ENCODE data around the gene SHROOM2. TPM values are rescaled to one million over a fixed set of nuclear protein-coding genes. Genes with fewer than 3 reads are reported as not detected.
"Not testable (repeated sequence)": the region's sequence is repeated elsewhere in the genome, so short reads cannot be mapped to it uniquely, and the experiment has no call there.

SHROOM2 gene
- polyA plus RNA-seq, 3 donors, result 16.7 to 18.9 (median 16.8) TPM

DNA sequence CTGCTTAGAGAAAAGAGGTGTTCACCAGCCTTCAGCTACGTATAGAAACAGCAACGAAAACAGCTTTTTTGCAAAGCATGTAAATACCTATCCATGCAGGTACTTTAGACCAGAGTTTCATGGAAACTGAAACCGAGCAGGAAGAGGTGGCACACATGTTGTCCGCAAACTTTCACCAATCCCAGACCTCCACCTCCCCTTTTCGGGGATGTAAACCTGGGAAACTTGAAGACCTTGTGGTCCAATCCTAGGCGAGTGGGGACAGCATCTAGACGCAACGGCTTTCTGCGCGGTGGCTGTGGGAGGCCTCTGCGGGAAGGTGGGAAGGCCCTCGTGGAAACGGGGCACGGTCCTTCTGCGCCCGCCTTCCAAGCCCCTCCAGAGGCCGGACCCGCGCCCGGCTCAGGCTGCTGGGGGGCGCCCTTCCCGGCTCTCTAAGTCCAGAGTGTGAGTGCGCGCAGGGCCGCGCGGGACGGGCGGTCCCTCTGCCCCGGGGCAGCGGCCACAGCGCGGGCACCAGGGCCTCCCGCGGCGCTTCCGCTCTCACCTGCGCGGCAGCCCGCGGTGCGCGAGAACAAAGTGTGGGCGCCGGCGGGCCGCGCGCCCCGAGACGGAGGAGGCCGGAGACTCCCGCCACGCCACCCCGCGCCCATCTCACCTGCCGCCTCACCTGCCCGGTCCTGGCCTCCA is 830 bp upstream of the SHROOM2 start:
- no peak for DNase-seq (ENCODE audit: low read depth in 3 of 3, low spot score in 2 of 3)

DNA sequence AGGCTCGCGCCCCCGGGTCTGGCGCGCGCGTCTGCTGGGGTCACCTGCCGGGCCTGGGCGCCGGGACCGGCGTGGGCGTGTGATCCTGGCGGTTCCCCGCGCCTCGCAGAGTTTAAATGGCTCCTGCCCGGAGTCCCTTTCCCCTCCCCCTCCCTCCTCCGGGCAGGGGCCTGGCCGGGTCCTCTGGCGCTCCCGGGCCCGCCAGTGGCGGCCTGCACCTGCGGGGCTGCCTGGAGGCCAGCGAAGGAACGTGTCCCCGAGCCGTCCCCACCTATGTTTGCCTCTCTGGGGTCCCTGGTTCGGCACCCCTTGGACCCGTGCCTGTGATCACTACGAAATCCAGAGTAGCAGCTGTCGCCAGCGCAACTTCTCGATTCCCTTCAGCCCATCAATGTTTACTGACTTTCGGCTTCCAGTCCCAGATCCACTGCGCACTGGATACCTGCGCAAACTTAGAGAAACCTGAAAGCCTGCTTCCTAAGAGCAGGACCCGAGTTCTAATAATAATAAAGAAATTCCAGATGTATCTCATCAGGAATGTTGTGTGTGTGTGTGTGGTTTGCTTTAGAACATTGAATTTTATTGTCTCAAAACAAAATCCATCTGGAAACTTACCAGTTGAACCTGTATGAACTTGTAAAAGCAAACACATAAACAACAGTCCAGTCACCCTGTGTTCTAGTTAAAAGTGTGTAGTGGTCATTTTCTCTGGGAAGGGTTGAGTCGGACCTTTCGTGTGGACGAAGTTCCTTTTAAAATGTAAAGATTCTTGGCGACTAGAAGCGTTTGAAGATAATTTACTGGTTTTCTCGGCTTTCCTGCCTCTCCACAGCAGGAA is 788 bp downstream of the SHROOM2 start:
- DNase-seq (ENCODE audit: low read depth in 3 of 3, low spot score in 2 of 3), result no peak

DNA sequence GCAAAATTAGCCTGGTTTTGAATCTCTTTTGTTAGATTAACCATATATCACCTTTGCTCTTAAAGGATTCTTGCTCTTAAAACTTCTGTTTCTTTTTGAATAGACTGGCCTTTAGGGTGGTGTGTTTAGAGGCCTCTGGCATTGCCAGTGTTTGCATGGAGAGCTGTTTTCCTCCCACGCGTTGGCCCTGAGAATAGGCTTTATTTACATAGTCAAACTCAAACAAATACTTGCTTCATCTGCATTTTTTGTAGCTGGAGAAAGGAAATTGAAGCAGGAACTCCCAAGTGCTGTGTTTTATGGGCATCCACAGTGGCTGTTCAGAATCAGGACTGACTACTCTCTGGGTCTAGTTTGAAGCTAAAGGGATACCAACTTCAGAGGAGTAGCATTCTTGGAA is 2.7 kb downstream of the SHROOM2 start:
- no peak for DNase-seq (ENCODE audit: low read depth in 3 of 3, low spot score in 2 of 3)

DNA sequence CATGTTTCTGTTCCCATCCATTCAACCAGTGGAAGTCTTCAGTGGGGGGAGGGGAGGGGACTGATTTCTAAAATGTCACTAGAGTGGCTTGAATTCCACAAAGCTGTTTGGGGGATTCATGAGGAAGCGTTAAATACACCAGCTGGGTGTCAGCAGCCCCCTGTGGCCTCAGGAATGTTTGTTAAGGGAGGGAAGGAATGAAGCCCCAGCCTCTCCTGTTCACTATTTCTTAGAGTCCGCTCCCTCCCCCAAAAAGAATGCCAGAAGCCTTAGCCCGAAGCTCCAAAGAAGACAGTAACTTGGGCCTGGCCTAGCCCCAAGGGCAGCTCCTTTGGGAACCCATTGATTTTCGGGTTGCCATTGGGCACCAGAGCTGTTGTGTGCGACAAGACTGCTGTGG is 3.3 kb downstream of the SHROOM2 start:
- DNase-seq (ENCODE audit: low read depth in 3 of 3, low spot score in 2 of 3), result no peak

DNA sequence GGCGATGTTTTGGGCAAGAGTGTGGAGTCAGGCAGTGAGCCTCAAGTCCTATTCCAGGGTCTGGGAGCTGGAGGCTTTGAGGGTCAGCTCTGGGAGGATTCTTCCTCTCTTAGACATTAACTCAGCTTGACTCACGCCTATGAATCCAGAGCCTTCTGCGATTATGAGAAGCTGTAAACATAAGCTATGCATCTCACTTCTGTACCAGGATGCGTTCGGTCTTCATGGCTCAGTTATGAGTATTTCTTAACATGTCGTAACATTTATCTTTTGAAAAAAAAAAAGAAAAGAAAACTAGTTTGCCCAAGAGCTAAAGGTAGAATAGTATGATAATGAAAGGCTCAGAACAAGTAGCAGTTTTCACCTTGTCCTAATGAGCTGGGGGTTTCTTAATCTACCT is 4.6 kb downstream of the SHROOM2 start:
- no peak for DNase-seq (ENCODE audit: low read depth in 3 of 3, low spot score in 2 of 3)

DNA sequence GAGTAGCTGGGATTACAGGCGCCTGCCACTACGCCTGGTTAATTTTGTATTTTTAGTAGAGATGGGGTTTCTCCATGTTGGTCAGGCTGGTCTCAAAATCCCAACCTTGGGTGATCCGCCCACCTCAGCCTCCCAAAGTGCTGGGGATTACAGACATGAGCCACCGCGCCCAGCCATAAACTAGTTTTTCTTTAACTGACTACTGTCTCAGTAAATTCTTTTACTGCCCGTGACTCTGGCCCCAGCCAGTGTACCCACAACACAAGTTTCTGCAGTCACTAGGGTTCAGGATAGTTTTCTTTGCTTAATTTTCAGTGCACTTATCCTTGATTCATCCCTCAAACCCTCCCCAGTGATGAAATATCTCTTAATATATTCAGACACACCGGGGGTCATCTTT is 8.3 kb downstream of the SHROOM2 start:
- DNase-seq (ENCODE audit: low read depth in 3 of 3, low spot score in 2 of 3), result no peak

DNA sequence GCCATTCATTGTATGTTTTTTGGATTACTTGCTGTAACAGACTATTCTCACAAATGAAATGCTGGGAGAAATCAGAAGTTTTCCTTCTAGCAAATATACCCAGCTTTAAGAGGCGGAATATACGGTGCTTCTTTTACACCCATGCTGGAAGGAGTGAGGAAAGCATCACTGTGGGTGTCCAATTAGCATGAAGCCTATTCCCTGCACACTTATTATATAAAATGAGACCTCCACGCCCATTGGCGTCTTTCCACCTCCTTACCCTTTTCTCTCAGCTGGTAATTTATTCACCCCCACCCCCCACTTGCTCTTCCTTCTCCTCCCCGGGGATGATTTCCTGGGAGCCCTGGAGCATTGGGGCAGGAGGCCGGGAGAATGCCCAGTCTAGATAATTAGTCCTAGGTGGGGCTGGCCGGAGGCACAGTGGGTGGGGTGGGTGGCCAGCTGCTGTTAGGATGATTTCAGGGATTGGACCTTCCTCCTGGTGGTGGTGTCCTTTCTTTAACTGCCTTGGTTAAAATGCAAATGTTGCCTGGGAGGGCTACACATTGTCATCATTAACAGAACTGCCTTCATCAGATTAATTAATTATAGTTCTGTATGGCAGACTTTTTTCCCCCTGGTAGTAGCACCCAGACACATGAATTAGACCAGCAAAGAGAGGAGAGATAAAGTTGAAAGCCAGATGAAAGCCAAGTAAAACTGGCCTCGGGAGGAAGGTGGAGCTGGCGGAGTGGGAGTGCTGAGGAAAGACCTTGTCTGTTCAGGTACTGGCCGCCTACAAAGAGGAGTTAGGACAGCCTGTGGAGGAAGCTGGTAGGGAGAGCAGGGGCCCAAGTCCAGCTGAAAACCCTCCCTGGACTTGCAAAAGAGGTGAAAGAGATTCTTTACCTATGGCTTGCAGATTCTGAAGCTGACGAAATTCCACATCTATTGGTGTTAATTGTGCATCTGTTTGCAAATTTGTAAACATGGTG is 11.4 kb downstream of the SHROOM2 start:
- no peak for DNase-seq (ENCODE audit: low read depth in 3 of 3, low spot score in 2 of 3)

DNA sequence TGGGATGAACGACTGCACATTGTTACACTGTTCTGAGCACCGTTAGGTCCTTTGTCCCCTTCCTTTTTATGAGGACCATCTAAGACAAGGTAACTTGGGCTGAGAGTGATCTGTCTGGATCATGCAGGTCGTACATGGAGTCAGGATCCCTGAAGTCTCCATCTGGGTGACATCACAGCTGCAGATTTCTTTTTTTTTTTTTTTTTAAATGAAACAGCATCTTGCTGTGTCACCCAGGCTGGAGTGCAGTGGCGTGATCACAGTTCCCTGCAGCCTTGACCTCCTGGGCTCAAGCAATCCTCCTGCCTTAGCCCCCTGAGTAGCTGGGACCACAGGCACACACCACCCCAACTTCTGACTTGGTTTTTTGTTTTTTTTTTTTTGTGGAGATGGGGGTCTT is 16.5 kb downstream of the SHROOM2 start:
- DNase-seq (ENCODE audit: low read depth in 3 of 3, low spot score in 2 of 3), result no peak

DNA sequence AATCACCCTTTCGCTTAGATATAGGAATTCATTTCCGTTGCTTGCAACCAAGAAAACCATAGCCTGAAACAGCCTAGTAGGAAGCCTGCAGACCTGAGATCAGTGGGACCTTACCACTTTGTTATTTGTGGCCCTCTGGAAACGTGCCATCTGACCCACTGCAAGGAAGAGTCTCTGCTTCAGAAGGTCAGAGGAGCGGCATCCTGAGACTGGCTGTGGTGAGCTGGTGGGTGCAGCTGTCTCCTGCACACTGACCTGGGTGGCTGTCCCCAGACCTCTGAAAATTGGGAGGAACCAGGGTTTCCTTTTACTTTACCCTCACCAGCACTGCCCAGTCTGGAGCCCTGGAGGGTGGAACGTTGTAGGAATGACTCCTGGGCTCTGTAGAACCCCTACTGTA is 18.2 kb downstream of the SHROOM2 start:
- no peak for DNase-seq (ENCODE audit: low read depth in 3 of 3, low spot score in 2 of 3)

DNA sequence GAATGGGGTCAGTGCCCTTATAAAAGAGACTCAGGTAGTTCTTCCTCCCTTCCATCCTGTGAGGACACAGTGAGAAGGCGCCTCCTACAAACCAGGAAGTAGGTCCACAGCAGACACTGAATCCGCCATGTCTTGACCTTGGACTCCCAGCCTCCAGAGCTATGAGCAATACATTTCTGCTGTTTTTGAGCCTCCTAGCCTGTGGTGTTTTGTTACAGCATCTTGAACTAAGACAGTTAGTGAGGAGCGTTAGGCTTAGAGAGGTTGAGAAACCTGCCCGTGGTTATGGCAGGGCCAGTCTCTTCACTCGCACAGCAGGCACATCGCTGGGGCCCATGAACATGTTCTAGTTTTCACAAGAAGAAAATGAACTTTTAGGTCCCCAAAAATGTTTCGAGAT is 19.7 kb downstream of the SHROOM2 start:
- no peak for DNase-seq (ENCODE audit: low read depth in 3 of 3, low spot score in 2 of 3)

DNA sequence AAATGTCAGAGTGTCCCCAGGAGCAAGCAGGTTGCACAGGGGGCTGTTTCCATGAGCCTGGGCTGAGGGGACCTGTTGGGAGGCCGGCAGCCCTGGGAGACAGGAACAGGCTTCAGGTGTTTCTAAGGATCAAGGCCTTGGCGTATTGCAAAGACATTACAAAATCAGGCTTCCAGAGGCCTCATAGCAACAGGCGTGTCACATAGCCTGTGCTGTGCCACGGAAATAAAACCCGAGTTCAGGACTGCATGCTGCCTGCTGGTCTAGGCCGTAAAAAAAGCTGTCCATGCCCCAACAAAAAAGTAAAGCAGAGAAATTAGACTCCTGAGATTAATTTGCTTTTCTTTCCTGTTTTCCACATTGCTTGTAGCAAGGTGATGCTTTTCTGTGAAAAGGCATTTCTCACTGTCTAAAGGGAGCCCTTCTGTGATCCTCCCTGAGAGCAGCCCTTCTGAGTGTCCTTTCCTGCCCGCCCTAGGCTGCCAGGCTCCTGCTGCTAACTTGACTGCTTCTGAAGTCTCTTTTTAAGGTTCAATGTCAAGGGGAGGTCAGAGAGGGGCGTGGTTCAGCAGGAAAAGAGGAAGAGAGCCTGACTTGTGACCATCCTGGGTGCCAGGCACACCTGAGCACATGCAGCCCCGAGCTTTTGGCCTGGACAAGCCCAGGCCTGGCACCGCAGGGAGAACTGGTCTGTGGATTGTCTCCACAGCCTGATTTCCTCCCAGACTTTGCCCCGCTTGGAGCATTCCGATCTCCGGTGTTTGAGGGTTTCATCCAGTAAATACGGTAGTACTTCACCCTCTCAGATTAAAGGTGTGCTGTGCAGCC is 21.3 kb downstream of the SHROOM2 start:
- no peak for DNase-seq (ENCODE audit: low read depth in 3 of 3, low spot score in 2 of 3)

DNA sequence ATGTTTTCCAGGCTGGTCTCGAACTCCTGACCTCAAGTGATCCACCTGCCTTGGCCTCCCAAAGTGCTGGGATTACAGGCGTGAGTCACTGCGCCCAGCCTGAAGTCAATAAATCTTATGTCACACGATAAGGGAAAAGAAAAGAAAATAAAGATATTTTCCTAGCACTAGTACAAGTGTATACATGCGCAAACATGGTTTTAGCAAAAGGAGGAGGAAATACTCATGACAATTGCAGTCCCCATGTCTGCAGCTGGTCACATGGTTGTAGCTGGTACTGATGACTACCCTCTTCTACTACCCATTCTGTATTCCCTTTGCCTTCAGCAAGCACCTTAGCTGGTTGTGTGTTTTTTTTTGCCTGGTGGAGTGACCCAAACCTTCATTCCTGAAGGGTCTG is 23.6 kb downstream of the SHROOM2 start:
- DNase-seq (ENCODE audit: low read depth in 3 of 3, low spot score in 2 of 3), result not testable (repeated sequence)

DNA sequence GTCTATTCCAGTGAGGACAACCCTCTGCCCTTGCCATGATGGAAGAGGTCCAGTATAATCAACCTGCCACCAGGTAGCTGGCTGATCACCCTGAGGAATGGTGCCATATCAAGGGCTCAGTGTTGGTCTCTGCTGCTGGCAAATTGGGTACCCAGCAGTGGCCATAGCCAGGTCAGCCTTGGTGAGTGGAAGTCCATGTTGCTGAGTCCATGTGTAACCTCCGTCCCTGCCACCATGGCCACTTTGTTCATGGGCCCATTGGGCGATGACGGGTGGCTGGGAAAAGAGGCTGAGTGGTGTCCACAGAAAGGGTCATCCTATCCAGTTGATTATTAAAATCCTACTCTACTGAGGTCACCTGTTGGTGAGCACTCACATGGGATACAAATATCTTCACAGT is 24.9 kb downstream of the SHROOM2 start:
- DNase-seq (ENCODE audit: low read depth in 3 of 3, low spot score in 2 of 3), result not testable (repeated sequence)

DNA sequence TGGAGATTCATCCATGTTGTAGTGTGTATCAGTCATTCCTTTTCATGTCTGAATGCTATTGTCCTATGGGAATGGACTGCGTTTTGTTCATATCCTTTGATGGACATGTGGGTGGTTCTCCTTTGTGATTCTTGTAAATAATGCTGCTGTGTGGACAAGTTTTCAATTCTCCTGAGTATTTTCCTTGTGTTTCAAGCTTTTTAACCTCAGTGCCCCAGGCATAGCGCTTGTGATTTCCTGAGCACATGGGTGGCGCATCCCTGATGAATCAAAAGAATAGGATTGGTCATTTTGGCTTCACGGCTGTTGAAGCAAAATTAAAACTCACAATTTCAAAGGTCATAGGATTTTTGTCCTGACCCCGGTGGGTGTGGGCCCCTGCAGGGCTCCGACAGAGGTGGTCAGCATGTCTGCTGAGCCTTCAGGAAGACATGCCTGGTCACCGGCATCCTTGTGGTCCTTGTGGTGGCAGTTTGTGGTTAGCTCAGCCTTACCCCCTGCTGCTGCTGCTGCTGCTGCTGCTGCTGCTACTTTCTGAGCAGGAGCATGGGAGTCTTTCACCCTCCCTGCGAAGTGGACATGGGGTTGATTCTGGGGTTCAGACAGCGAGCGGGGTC is 30.0 kb downstream of the SHROOM2 start:
- no peak for DNase-seq (ENCODE audit: low read depth in 3 of 3, low spot score in 2 of 3)

DNA sequence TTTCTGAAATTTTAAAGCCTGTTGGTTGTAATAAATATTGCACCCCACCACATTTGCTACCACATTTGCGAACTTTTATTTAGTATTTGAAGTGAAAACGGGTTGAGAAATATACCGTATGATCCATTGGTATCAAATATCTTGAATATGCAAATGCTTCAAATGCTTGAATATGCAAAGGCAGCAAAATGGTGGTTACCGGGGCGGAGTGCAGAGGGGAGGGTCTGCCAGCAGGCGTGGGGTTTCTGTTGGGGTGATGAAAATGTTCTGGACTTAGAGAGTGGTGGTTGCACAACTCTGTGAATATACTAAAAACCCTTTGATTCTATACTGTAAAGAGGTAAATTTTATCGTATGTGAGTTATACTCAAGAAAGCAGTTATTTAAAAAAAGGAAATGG is 35.3 kb downstream of the SHROOM2 start:
- DNase-seq (ENCODE audit: low read depth in 3 of 3, low spot score in 2 of 3), result no peak

DNA sequence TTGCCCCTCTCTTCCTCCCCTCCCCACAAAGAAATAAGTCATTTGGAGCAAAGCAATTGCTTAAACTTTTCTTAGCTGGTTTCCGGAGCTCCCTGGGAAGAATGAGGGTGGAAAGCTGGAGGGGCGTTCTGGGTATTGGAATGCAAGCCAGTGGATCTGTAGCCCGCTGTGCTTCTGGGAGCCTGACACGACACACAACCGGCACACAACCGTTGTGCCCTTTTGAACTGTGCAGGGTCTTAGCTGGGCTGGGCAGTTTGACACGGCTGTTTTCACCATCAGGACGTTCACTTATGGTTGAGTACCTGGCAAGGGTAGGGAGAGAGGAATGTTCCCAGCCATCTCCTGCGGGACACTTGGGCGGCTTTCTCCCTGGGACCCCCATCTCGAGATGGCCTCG is 38.3 kb downstream of the SHROOM2 start:
- no peak for DNase-seq (ENCODE audit: low read depth in 3 of 3, low spot score in 2 of 3)

DNA sequence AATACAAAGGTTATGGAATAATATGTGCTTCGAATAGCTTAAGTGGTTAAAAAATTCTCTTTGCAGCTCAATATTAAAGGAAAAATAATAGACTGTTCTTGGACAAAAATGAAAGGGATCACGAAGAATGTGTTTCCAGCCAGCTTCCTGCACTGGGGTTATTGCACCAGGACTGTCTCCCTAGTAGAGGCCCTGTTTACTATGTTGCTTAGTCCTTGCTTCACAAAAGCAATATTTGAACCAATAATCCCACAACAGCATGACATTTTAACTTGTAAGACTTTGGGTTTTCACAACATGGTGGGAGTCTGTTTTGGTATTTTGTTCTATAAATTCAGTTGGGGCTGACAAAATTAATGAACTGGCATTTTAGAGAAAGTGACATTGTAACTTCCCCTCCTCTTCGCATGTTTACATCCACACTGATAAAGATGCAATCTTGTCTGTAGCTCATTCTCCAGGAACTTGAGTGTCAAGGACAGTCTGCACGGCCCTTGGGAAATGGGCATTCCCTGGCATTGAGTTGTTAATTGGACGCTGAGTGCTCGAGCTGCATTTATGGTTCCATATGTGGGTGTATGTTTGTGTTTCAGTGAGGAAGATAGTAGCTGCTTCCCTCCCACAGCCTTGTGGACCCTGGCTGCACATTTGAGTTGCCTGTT is 39.0 kb downstream of the SHROOM2 start:
- DNase-seq (ENCODE audit: low read depth in 3 of 3, low spot score in 2 of 3), result no peak

DNA sequence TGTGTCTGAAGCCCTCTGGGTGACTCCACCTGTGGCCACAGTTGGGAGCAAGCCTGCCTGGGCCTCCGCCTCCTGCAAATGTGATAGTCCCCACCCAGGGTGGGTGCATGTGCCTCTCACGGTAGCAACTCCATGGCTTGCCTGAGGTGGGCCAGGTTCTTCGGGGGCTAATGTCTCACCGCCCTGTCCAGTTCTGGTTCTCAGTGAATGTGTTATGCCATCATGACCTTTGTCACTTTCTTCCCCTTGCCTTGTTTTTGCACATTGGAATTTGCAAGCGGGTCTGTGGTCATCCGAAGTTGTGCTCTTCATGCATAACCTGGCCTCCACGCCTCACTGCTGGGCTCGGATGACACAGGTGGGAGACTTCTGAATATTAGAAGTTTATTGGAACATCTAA is 39.7 kb downstream of the SHROOM2 start:
- DNase-seq (ENCODE audit: low read depth in 3 of 3, low spot score in 2 of 3), result no peak
